ENCODE data around the gene TOP3B. TPM values are rescaled to one million over a fixed set of nuclear protein-coding genes. Genes with fewer than 3 reads are reported as not detected.

Gene TOP3B
- total RNA-seq, 2 donors from 2014 or later = 25.3 to 33.2 TPM

DNA sequence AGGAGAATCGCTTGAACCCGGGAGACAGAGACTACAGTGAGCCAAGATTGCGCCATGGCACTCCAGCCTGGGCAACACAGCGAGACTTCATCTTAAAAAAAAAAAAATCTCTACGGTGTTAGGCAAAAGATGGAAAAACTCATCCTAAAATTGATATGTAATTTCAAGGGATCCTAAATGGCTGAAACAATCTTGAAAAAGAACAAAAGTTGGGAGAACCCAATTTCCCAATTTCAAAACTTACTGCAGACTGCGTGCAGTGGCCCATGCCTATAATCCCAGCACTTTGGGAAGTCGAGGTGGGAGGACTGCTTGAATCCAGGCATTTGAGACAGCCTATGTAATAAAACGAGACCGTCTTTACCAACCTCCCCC is 31.7 kb upstream of the TOP3B start:
- intact Hi-C loops (cut with DNase I, micrococcal nuclease) = no loop called here
- ATAC-seq (no peak), DNase-seq (no peak)

GRCh38 chr22:22013559-22014284 is 31.1 kb upstream of the TOP3B start:
- ATAC-seq (no peak), DNase-seq (no peak)
- intact Hi-C loops (cut with DNase I, micrococcal nuclease) = no loop called here

- intact Hi-C loops (cut with DNase I, micrococcal nuclease) = no loop called here
- no peak for ATAC-seq
These were observed 29.4 kb upstream of the TOP3B start for GRCh38 chr22:22011964-22012363.

GRCh38 chr22:22010358-22010757 is 27.8 kb upstream of the TOP3B start:
- intact Hi-C loops (cut with DNase I, micrococcal nuclease) = no loop called here
- DNase-seq = no peak
- ATAC-seq = no peak

More at GRCh38 chr22:22011964-22012363, 29.4 kb upstream of the TOP3B start:
- no peak for DNase-seq

DNA sequence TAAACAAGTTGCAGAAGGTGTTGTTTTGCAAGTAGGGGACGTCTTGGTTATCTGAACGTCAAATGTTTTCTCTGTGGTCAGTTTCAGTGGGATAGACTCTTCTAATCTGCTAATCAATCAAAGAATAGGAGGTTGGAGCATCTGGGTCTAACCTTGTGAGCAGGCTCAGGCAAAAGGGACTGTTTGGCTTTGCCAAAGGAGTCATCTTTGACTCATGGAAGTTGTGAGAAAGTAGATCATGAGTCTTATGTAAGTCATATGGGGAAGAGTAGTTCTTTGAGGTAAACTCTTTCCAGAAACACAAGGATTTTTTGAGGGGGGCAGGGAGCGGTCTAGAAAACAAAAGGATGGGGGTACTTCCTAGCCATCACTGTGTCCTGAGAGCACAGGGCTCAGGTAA is 27.1 kb upstream of the TOP3B start:
- no peak for ATAC-seq
- intact Hi-C loops (cut with DNase I, micrococcal nuclease) = no loop called here
- no peak for DNase-seq

DNA sequence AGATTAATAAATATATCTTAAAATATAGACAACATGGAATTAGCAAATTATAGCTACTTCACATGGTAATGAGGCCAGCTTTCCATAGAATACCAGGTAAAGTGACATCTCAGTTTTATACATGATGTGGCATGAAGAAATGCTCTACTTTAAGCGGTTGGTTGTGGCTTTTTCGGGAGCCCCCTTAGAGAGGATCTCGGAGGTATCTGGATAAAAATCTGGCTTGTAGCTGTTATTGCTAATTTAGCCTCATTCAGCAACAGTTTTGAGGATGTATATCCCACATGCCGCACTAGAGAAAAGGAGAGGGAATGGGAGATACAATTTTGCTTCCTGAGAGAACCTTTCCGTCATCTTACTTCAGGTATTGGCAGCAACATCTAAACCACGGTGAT is 24.0 kb upstream of the TOP3B start:
- intact Hi-C loops (cut with DNase I, micrococcal nuclease) = no loop called here
- no peak for ATAC-seq
- DNase-seq = no peak

DNA sequence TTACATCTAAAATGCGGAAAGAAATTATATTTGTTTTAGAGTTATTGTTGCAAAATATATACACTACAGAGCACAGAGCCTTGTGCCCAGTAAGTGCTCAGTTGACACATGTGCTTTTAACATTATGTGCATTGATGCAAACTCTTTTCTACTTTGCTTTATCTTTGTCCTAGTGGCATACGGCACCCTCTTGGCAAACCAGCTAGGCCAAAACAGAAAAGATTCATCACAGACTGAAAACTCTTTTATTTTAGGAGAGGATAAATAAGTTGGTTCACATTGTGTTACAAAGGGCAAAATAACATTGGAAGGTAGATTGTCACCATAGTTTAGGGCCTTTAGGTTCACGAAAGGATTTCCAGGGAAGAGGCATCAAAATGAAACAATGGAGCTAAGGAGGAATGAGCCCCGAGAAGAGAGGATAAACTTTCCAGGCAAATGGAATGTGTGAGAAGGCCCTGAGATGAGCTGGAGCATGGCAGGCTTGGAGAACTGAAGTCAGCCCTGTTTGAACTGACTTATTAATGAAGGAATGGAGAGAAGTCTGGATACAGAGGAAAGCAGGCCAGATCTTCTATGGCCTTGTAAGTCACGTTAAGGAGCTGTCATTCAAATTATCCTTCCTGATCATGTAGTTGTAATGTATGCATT is 23.5 kb upstream of the TOP3B start:
- intact Hi-C loops (cut with DNase I, micrococcal nuclease) = no loop called here
- ATAC-seq = no peak

DNA sequence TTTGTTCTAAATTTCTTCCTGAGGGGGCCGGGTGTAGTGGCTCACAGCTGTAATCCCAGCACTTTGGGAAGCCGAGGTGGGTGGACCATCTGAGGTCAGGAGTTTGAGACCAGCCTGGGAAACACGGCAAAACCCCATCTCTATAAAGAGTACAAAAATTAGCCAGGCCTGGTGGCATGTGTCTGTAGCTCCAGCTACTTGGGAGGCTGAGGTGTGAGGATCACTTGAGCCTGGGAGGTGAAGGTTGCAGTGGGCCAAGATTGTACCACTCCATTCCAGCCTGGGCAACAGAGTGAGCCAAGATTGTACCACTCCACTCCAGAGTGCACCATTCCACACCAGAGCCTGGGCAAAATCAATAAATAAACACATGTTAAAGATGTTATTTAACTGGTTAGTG is 20.6 kb upstream of the TOP3B start:
- ATAC-seq = no peak
- DNase-seq = no peak
- intact Hi-C loops (cut with DNase I, micrococcal nuclease) = no loop called here

More for the DNA sequence above, 23.5 kb upstream of the TOP3B start:
- DNase-seq = no peak

- intact Hi-C loops (cut with DNase I, micrococcal nuclease) = no loop called here
- DNase-seq = no peak
- ATAC-seq = no peak
These were observed 20.0 kb upstream of the TOP3B start for GRCh38 chr22:22002526-22003055.

- ATAC-seq = no peak
- no peak for DNase-seq
- intact Hi-C loops (cut with DNase I, micrococcal nuclease) = no loop called here
These were observed 19.3 kb upstream of the TOP3B start for GRCh38 chr22:22001664-22002525.

GRCh38 chr22:21998595-21999247 is 16.1 kb upstream of the TOP3B start:
- ATAC-seq = no peak

GRCh38 chr22:21996175-21996720 is 13.7 kb upstream of the TOP3B start:
- intact Hi-C loops (cut with DNase I, micrococcal nuclease) = no loop called here
- no peak for DNase-seq
- no peak for ATAC-seq

More at GRCh38 chr22:21998595-21999247, 16.1 kb upstream of the TOP3B start:
- no peak for DNase-seq
- intact Hi-C loops (cut with DNase I, micrococcal nuclease) = no loop called here

- intact Hi-C loops (cut with DNase I, micrococcal nuclease) = no loop called here
These were observed 13.1 kb upstream of the TOP3B start for GRCh38 chr22:21995660-21996059.

GRCh38 chr22:21994881-21995444 is 12.4 kb upstream of the TOP3B start:
- ATAC-seq (no peak), DNase-seq (no peak)
- intact Hi-C loops (cut with DNase I, micrococcal nuclease) = no loop called here

More at GRCh38 chr22:21995660-21996059, 13.1 kb upstream of the TOP3B start:
- no peak for DNase-seq
- no peak for ATAC-seq

DNA sequence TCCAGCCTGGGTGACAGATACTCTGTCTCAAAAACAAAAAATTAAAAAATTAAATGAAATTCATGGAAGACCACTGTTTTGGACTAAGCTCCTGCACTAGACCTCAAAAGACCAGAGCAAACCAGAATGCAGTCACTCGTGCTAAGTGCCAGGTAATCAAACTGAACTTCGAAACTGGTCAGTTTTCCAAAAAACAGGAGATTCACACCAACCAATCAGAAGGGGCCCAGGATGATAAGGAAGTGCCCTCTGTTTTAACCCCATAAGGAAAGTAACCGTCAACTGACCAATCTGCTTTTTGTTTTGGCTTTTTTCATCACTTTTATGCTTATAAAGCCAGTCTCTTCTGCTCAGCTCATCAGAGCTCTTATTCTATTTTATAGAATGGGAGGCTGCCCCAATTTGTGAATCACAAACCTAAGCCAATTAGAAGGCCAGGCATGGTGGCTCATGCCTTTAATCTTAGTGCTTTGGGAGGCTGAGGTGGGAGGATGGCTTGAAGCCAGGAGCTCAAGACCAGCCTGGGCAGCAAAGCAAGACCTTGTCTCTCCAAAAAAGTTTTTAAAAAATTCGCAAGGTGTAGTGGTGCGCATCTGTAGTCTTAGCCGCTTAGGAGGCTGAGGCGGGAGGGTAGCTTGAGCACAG is 10.1 kb upstream of the TOP3B start:
- DNase-seq (no peak), ATAC-seq (no peak)
- intact Hi-C loops (cut with DNase I, micrococcal nuclease) = no loop called here

DNA sequence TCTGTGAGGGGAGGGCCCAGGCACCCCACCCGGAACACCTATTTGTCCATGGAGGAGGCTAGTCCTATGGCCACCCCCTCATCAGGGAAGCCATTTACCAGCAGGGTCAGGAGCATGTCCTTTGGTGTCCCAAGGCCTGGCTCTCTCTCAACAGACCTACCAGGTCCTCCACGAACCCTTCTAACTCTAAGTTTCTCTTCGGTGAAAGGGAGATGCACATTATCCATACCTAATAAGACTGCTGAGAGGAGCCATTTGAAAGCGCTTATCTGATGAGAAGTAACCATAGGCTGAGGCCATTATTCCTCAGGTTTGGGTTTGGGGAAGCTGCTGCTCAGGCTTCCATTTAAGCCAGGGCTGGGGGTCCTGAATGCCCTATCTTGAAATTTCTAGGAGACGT is 9.2 kb upstream of the TOP3B start:
- intact Hi-C loops (cut with DNase I, micrococcal nuclease) = no loop called here
- DNase-seq (no peak), ATAC-seq (no peak)

DNA sequence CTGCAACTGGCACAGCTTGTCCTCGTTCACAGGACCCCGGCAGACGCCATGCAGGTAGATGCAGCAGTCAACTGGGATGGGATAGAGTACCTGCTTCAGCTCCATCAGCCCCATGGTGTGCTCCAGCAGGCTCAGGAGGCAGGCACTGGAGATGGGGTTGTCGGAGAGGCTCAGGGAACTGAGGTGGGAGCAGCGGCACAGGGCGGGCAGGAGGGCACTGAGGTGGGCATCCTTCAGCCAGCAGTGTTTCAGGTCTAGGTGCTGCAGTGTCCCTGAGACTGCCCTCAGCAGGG is 8.7 kb upstream of the TOP3B start:
- ATAC-seq (no peak), DNase-seq (no peak)
- intact Hi-C loops (cut with DNase I, micrococcal nuclease) = no loop called here
